ENCODE results near the gene ENOPH1.

Gene ENOPH1

GRCh38 chr4:82500435-82501153 lies 70.2 kb downstream of the ENOPH1 start:
- H3K4me3 ChIP-seq (ENCODE audit: low read depth, low read length): no peak overlapping the region
- TF ChIP-seq CTCF (IDR thresholded peaks at IDR 0.05; ENCODE audit: low read depth, low read length, missing control alignments): no peak
- DNase-seq (ENCODE audit: low read depth): no peak
- in situ Hi-C loops (cut with HindIII; ENCODE audit: low sequenced_read_pairs): no loop called here

DNA sequence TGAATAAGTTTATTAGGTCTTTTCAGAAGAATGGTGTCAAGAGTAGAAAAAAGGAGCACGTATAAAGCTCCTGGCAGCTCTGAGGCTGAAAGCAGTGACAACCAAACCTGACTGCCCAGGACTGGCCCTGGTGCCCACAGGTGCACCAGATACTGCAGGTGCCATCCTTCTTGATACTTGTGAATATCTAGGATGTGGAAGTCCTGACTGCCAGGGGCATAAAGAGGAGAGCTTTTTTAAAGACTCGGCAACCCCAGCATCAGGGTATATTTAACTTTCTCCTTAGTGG lies 70.7 kb downstream of the ENOPH1 start:
- DNase-seq (ENCODE audit: low read depth): no peak
- H3K4me3 ChIP-seq (ENCODE audit: low read depth, low read length): no peak overlapping the region
- no peak for TF ChIP-seq CTCF (IDR thresholded peaks at IDR 0.05; ENCODE audit: low read depth, low read length, missing control alignments)
- in situ Hi-C loops (cut with HindIII; ENCODE audit: low sequenced_read_pairs): no loop called here

- no peak for TF ChIP-seq CTCF (IDR thresholded peaks at IDR 0.05; ENCODE audit: low read depth, low read length, missing control alignments)
- in situ Hi-C loops (cut with HindIII; ENCODE audit: low sequenced_read_pairs): no loop called here
- H3K4me3 ChIP-seq (ENCODE audit: low read depth, low read length): no peak overlapping the region
- DNase-seq (ENCODE audit: low read depth): no peak
Measured at GRCh38 chr4:82508011-82508410, 77.6 kb downstream of the ENOPH1 start.

GRCh38 chr4:82508806-82509428 lies 78.5 kb downstream of the ENOPH1 start:
- no peak overlapping the region for H3K4me3 ChIP-seq (ENCODE audit: low read depth, low read length)
- in situ Hi-C loops (cut with HindIII; ENCODE audit: low sequenced_read_pairs): no loop called here
- TF ChIP-seq CTCF (IDR thresholded peaks at IDR 0.05; ENCODE audit: low read depth, low read length, missing control alignments): no peak
- no peak for DNase-seq (ENCODE audit: low read depth)

DNA sequence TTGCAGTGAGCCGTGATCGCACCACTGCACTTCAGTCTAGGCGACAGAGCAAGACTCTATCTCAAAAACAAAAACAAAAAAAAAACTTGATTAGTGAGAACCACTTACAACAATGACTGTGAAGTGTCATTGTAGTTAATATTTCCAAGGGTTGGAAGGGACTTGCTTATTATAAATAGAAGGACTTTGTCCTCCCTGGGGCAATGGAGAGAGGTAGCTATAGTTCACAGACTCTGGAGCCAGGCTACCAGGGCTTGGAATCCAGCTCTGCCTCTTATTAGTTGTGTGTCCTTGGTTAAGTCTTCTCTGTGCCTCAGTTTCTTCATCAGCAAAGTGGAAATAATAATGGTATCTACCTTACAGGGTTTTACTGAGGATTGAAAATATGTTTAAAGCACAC lies 79.8 kb downstream of the ENOPH1 start:
- no peak for TF ChIP-seq CTCF (IDR thresholded peaks at IDR 0.05; ENCODE audit: low read depth, low read length, missing control alignments)
- no peak overlapping the region for H3K4me3 ChIP-seq (ENCODE audit: low read depth, low read length)
- in situ Hi-C loops (cut with HindIII; ENCODE audit: low sequenced_read_pairs): no loop called here
- no peak for DNase-seq (ENCODE audit: low read depth)
